Hematopoietic multipotent progenitor cell treated with erythropoietin and hydrocortisone succinate and interleukin-3 and kit ligand, for 17 days (in vitro differentiated cells): ENCODE measurements around the gene MMP25.
"Not testable (repeated sequence)": the region's sequence is repeated elsewhere in the genome, so short reads cannot be mapped to it uniquely, and the experiment has no call there.

Source experiments
- DNase-seq: peaks from one replicate; pipeline ENCODE4 v3.0.0-alpha.2; 2015; ENCODE audit warnings: low spot score

The MMP25 gene

DNA sequence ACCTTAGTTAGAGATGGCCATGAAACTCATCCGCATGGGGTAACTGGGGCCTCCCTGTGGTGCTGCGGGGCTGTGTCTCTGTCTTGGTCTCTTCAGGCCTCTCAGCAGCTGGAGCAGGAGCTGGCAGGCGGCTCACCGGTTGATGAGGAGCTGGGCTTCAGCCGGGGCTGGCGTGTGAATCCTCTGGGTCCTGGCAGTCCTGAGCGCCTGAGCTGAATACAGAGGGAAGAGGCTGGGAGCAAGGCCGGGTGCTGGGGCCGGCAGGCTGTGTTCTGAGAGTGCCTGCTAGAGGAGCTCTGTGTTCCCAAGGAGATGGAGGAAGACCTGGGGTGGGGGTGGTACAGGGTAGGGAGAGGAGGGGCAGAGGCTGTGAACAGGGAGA lies 9.4 kb downstream of the MMP25 start:
- DNase-seq, result not testable (repeated sequence)

GRCh38 chr16:3056336-3057180 lies 10.2 kb downstream of the MMP25 start:
- no peak for DNase-seq

DNA sequence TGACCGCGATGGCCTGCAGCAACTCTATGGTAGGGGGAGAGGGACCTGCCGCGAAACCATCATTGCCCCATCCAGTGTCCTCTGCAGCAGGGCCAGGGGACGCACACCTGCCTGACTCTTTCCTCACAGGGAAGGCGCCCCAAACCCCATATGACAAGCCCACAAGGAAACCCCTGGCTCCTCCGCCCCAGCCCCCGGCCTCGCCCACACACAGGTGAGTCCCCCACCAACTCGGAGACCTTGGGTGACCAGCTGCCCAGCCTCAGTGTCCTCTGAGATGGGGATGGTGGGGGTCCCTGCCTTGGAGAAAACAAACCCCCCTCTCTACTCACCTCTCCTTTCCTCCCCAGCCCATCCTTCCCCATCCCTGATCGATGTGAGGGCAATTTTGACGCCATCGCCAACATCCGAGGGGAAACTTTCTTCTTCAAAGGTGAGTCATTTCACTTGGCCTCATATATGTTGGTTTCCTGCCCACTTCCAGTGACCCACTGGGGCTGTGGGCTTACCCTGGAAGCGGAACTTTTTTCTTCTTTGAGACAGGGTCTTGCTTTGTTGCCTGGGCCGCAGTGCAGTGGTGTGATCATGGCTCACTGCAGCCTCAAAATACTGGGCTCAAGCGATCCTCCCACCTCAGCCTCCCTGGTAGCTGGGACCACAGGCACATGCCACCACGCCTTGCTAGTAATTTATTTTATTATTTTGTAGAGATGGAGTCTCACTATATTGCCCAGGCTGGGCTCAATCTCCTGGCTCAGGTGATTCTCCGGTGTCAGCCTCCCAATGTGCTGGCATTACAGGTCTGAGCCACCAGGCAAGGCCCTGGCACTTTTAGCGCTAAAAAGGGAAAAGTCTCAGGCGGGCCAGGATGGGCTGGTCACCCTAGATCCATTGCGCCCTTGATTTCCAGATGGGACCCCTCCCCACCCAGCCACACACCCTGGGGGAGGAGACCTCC lies 11.1 kb downstream of the MMP25 start:
- DNase-seq, result no peak

DNA sequence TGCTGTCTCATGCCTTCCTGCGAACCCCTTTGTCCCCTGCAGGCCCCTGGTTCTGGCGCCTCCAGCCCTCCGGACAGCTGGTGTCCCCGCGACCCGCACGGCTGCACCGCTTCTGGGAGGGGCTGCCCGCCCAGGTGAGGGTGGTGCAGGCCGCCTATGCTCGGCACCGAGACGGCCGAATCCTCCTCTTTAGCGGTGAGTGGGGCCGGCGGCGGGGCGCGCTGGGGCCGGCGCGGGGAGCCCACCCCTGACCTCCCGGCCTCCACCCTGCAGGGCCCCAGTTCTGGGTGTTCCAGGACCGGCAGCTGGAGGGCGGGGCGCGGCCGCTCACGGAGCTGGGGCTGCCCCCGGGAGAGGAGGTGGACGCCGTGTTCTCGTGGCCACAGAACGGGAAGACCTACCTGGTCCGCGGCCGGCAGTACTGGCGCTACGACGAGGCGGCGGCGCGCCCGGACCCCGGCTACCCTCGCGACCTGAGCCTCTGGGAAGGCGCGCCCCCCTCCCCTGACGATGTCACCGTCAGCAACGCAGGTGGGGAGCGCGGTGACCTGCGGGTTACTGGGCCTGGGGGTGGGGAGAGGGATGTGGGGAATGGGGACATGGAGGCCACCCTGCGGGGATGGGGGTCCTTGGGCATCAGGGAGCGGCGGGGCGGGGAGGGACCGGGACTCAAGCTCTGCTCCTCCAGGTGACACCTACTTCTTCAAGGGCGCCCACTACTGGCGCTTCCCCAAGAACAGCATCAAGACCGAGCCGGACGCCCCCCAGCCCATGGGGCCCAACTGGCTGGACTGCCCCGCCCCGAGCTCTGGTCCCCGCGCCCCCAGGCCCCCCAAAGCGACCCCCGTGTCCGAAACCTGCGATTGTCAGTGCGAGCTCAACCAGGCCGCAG lies 12.0 kb downstream of the MMP25 start:
- peak; percentile 8 for DNase-seq

- peak; percentile 76 for DNase-seq
Observed at GRCh38 chr16:3059041-3059722, 12.8 kb downstream of the MMP25 start.

GRCh38 chr16:3059723-3060242 lies 13.4 kb downstream of the MMP25 start:
- no peak for DNase-seq

GRCh38 chr16:3060339-3061127 lies 14.2 kb downstream of the MMP25 start:
- no peak for DNase-seq

DNA sequence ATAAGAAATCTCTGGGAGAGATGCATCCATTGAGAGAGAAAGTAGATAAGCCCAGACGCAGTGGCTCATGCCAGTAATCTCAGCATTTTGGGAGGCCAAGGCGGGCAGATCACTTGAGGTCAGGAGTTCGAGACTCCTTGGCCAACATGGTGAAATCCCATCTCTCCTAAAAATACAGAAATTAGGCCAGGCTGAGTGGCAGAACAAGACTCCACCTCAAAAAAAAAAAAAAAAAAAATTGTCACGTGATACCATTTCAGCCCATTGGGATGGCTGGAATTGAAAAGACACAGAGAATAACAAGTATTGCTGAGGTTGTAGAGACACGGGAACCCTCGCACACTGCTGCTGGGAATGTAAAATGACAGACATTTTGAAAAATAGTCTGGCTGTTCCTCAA lies 16.2 kb downstream of the MMP25 start:
- DNase-seq, result no peak

DNA sequence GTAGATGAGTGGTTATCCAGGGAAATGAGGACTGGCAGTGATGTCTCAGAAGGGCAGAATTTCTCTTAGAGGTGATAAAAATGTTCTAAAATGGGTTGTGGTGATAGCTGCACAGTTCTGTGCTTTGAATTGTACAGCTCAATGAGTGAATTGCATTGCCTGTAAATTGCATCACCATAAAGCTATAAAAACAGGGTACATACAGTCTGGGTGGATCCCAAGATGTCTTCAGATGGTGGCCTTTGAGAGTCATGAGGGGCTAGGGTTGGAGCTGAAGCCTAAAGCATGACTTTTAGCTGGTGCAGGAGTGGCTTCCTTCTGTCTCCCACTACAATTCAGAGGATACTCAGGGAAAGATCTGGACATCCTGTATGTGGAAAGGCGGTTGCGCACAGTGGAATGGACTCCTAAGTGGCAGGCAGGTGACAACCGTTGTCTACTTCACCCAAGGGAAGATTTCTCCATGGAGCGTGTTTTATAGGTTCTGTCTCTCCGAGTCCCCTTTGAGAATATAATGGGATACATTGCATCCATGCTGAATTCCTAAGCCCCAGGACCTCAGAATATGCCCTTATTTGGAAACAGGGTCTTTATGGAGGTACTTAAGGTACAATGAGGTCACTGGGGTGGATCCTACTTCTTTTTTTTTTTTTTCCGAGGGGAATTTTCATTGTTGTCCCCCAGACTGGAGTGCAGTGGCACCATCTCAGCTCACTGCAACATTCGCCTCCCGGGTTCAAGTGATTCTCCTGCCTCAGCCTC lies 17.4 kb downstream of the MMP25 start:
- DNase-seq, result no peak

- no peak for DNase-seq
Observed at GRCh38 chr16:3065069-3065741, 18.8 kb downstream of the MMP25 start, which contains the start of gene IL32. TSS of gene IL32 (plus strand) at chr16:3065640. CDS start at chr16:3065812, 172 bp downstream.

GRCh38 chr16:3065742-3066439 lies 19.5 kb downstream of the MMP25 start:
- DNase-seq, result no peak

DNA sequence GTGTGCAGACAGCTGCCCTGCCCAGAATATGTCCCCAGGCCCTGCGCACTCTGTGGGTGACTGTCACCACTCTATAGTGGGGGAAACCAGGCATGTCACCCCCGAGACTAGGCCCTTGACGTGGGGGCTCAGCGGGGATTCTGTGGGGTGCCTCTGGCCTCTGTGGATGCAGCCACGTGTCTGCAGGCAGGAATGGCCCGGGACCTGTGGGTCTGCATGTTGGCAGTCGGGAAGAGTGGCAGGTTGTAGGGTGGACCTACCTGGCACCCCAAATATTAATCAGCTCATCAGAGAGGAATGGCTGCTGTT lies 20.0 kb downstream of the MMP25 start:
- DNase-seq, result no peak

GRCh38 chr16:3068487-3068886 lies 22.1 kb downstream of the MMP25 start:
- no peak for DNase-seq

GRCh38 chr16:3069146-3069545 lies 22.8 kb downstream of the MMP25 start:
- not testable (repeated sequence) for DNase-seq

- no peak for DNase-seq
Observed at GRCh38 chr16:3070608-3071111, 24.3 kb downstream of the MMP25 start.

DNA sequence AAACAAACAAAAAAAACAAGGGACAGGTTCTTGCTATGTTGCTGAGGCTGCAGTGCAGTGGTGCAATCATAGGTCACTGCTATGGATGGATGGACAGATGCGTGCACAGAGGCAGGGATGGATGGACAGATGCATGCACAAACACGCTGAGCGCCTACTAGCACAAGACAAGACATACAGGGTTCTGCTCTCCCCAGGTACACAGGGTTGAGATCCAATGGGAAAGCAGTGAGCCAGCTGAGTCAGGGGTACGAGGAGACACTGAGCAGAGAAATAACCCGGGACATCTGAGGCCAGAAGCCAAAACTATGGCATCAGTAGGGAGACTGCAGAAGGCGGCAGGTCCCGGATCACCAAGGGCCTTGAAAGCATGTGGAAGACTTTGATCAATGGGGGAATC lies 25.3 kb downstream of the MMP25 start:
- no peak for DNase-seq

- not testable (repeated sequence) for DNase-seq
Observed at GRCh38 chr16:3072148-3072547, 25.8 kb downstream of the MMP25 start.
